ENCODE measurements around the gene KLHL29. TPM values are rescaled to one million over a fixed set of nuclear protein-coding genes. Genes with fewer than 3 reads are reported as not detected.

Gene KLHL29
- total RNA-seq, 1 donor from 2014 or later: 5.0 TPM

- Mint-ChIP-seq H3K27me3 (ENCODE audit: unreplicated experiment) (no peaks in the 10 kb centered on the region), H3K4me1 (ENCODE audit: unreplicated experiment) (peaks cover 4% of the 10 kb centered on the region), H3K27ac (ENCODE audit: unreplicated experiment) (no peak overlapping the region), H3K9me3 (ENCODE audit: unreplicated experiment) (no peaks in the 10 kb centered on the region), H3K36me3 (ENCODE audit: unreplicated experiment) (no peaks in the 10 kb centered on the region), H3K4me3 (ENCODE audit: unreplicated experiment) (no peak overlapping the region)
- no peak for DNase-seq (ENCODE audit: extremely low spot score, unreplicated experiment)
- no peak for TF ChIP-seq CTCF (IDR thresholded peaks at IDR 0.05)
These were observed 264.3 kb downstream of the KLHL29 start for GRCh38 chr2:23649303-23649702.

GRCh38 chr2:23649819-23650218 is 264.8 kb downstream of the KLHL29 start:
- Mint-ChIP-seq H3K4me3 (ENCODE audit: unreplicated experiment) (no peak overlapping the region), H3K36me3 (ENCODE audit: unreplicated experiment) (no peaks in the 10 kb centered on the region), H3K27me3 (ENCODE audit: unreplicated experiment) (no peaks in the 10 kb centered on the region), H3K4me1 (ENCODE audit: unreplicated experiment) (peaks cover 4% of the 10 kb centered on the region), H3K9me3 (ENCODE audit: unreplicated experiment) (no peaks in the 10 kb centered on the region), H3K27ac (ENCODE audit: unreplicated experiment) (no peak overlapping the region)
- DNase-seq (ENCODE audit: extremely low spot score, unreplicated experiment): no peak
- TF ChIP-seq CTCF (IDR thresholded peaks at IDR 0.05): no peak

- Mint-ChIP-seq H3K4me3 (ENCODE audit: unreplicated experiment) (no peak overlapping the region), H3K4me1 (ENCODE audit: unreplicated experiment) (peaks cover 4% of the 10 kb centered on the region), H3K27ac (ENCODE audit: unreplicated experiment) (no peak overlapping the region), H3K9me3 (ENCODE audit: unreplicated experiment) (no peaks in the 10 kb centered on the region), H3K36me3 (ENCODE audit: unreplicated experiment) (no peaks in the 10 kb centered on the region), H3K27me3 (ENCODE audit: unreplicated experiment) (no peaks in the 10 kb centered on the region)
- no peak for TF ChIP-seq CTCF (IDR thresholded peaks at IDR 0.05)
- DNase-seq (ENCODE audit: extremely low spot score, unreplicated experiment): no peak
These were observed 266.5 kb downstream of the KLHL29 start for GRCh38 chr2:23651187-23652080.

- H3K9me3 Mint-ChIP-seq (ENCODE audit: unreplicated experiment): no peaks in the 10 kb centered on the region
- no peak for DNase-seq (ENCODE audit: extremely low spot score, unreplicated experiment)
- no peaks in the 10 kb centered on the region for H3K27me3 Mint-ChIP-seq (ENCODE audit: unreplicated experiment)
- no peak for TF ChIP-seq CTCF (IDR thresholded peaks at IDR 0.05)
- H3K4me1 Mint-ChIP-seq (ENCODE audit: unreplicated experiment): peaks cover 4% of the 10 kb centered on the region
- no peak overlapping the region for H3K4me3 Mint-ChIP-seq (ENCODE audit: unreplicated experiment)
- H3K27ac Mint-ChIP-seq (ENCODE audit: unreplicated experiment): no peak overlapping the region
- no peaks in the 10 kb centered on the region for H3K36me3 Mint-ChIP-seq (ENCODE audit: unreplicated experiment)
These were observed 268.3 kb downstream of the KLHL29 start for GRCh38 chr2:23653326-23653725.

GRCh38 chr2:23654756-23655155 is 269.8 kb downstream of the KLHL29 start:
- Mint-ChIP-seq H3K9me3 (ENCODE audit: unreplicated experiment) (no peaks in the 10 kb centered on the region), H3K4me1 (ENCODE audit: unreplicated experiment) (peaks cover 4% of the 10 kb centered on the region), H3K4me3 (ENCODE audit: unreplicated experiment) (no peak overlapping the region), H3K36me3 (ENCODE audit: unreplicated experiment) (no peaks in the 10 kb centered on the region), H3K27ac (ENCODE audit: unreplicated experiment) (no peak overlapping the region), H3K27me3 (ENCODE audit: unreplicated experiment) (no peaks in the 10 kb centered on the region)
- no peak for TF ChIP-seq CTCF (IDR thresholded peaks at IDR 0.05)
- DNase-seq (ENCODE audit: extremely low spot score, unreplicated experiment): no peak
